ENCODE data around the gene KCNS1. TPM values are rescaled to one million over a fixed set of nuclear protein-coding genes. Genes with fewer than 3 reads are reported as not detected.

KCNS1 gene
- total and polyA plus RNA-seq, 2 of the 8 experiments (the other 6 are each of a cell fraction or from before 2014, with no cell fraction given): 1.4 to 1.8 TPM

GRCh38 chr20:45049438-45049837, 51.5 kb downstream of the KCNS1 start (continued):
- TF ChIP-seq KDM1A (IDR thresholded peaks at IDR 0.05; ENCODE audit: borderline replicate concordance, low read length) (no peak), FOSL1 (IDR thresholded peaks at IDR 0.05; ENCODE audit: insufficient read depth, low read depth, low read length) (no peak), NANOG (IDR thresholded peaks at IDR 0.05; ENCODE audit: insufficient read depth, low read depth, low read length, poor library complexity, severe bottlenecking) (no peak), BRCA1 (IDR thresholded peaks at IDR 0.05; ENCODE audit: low read depth, low read length) (no peak), BCL11A (IDR thresholded peaks at IDR 0.05; ENCODE audit: low read depth in 2 of 2, low read length in 2 of 2) (no peak), JUND (IDR thresholded peaks at IDR 0.05; ENCODE audit: low read length) (no peak), HDAC2 (IDR thresholded peaks at IDR 0.05; ENCODE audit: borderline replicate concordance in 1 of 2, low read depth in 2 of 2, low read length in 2 of 2) (no peak), TBP (IDR thresholded peaks at IDR 0.05; ENCODE audit: low read depth, low read length) (no peak)
